Prostate gland (tissue), 2 donors: ENCODE measurements around the gene RSPH1.

Experiments
- POLR2A ChIP-seq: fragments of 450-650 bp; IDR thresholded peaks from one replicate; pipeline ENCODE4 v1.6.1; 2016; ENCODE audit warnings: antibody characterized with exemption, mild to moderate bottlenecking
- POLR2AphosphoS5 ChIP-seq: sonication (generic); formaldehyde crosslinking; IDR thresholded peaks from one replicate; pipeline ENCODE4 v1.6.1; 2017; ENCODE audit warnings: antibody characterized with exemption
- TF ChIP-seq, protein P1 (sequence below), 4 experiments: fragments of 200-600 bp in 2 of 4; fragments of 450-650 bp in 2 of 4; sonication (generic) in 2 of 4; IDR thresholded peaks; 1 replicate in 3 of 4; 2 replicates in 1 of 4; pipeline ENCODE4 v1.5.1; 2016 to 2019; ENCODE audit warnings: antibody characterized with exemption in 4 of 4, mild to moderate bottlenecking in 2 of 4, moderate library complexity in 2 of 4

DNA sequence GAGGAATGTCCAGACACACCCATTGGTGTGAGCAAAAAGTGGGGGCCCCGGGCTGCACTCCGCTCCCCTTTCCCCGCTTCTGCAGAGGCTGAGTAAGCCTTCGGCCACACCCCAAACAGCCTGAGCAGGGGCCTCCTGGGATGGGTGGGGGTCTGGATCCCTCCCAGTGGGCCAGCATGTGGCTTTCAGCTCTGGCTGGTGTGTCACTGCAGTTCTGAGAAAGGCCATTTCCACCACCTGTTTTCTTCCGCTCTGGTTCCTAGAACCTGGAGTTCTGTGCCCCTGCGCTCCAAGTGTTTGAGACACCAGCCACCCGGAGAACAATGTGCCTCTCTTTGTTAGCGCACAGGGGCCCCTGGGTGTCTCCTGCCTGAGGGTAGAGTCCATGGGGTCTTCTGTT, 48.5 kb upstream of the RSPH1 start:
- TF ChIP-seq, protein P1, sequence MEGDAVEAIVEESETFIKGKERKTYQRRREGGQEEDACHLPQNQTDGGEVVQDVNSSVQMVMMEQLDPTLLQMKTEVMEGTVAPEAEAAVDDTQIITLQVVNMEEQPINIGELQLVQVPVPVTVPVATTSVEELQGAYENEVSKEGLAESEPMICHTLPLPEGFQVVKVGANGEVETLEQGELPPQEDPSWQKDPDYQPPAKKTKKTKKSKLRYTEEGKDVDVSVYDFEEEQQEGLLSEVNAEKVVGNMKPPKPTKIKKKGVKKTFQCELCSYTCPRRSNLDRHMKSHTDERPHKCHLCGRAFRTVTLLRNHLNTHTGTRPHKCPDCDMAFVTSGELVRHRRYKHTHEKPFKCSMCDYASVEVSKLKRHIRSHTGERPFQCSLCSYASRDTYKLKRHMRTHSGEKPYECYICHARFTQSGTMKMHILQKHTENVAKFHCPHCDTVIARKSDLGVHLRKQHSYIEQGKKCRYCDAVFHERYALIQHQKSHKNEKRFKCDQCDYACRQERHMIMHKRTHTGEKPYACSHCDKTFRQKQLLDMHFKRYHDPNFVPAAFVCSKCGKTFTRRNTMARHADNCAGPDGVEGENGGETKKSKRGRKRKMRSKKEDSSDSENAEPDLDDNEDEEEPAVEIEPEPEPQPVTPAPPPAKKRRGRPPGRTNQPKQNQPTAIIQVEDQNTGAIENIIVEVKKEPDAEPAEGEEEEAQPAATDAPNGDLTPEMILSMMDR (IDR thresholded peaks at IDR 0.05) = no peak
- TF ChIP-seq POLR2AphosphoS5 (no peak), POLR2A (no peak)
